NCI-H2196 (cell line): ENCODE data around the gene PCNX3.
A peak's percentile ranks its signal among the peaks of the same experiment; 100 is the strongest.

Source experiments
- DNase-seq: peaks from one replicate; lab custom pipeline; 2025; ENCODE audit not compliant: unreplicated experiment; lab: John Stamatoyannopoulos, UW

PCNX3 gene

DNA sequence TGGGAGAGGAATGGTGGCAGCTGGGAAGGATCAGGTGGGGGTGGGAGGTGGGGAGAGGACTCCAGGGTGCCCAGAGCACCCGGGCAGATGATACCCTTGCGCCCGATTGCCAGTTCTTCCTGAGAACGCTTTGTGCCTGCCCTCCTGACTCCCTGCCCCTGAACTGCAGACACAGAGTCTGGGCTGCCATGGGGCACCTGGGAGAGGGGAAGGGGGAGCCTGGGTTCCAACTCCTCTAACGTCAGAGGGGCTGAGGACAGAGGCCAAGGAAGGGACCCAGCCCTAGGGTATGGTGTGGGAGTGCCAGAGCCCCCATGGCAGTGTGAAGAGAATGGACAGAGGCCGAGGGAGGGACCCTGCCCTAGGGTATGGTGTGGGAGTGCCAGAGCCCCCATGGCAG lies 19.1 kb upstream of the PCNX3 start:
- DNase-seq = no peak

GRCh38 chr11:65598258-65598699 lies 17.3 kb upstream of the PCNX3 start:
- no peak for DNase-seq

- DNase-seq = no peak
Observed at GRCh38 chr11:65599216-65599954, 16.2 kb upstream of the PCNX3 start.

- DNase-seq = no peak
Observed at GRCh38 chr11:65599955-65600246, 15.7 kb upstream of the PCNX3 start.

- DNase-seq = no peak
Observed at GRCh38 chr11:65604258-65604657, 11.3 kb upstream of the PCNX3 start.

- DNase-seq = peak; percentile 98
Observed at GRCh38 chr11:65606876-65607613, 8.5 kb upstream of the PCNX3 start.

- no peak for DNase-seq
Observed at GRCh38 chr11:65607614-65608426, 7.8 kb upstream of the PCNX3 start.

GRCh38 chr11:65609229-65609628 lies 6.3 kb upstream of the PCNX3 start:
- no peak for DNase-seq

- no peak for DNase-seq
Observed at GRCh38 chr11:65609665-65610064, 5.9 kb upstream of the PCNX3 start.

- DNase-seq = no peak
Observed at GRCh38 chr11:65610404-65610803, 5.2 kb upstream of the PCNX3 start.

GRCh38 chr11:65611028-65611757 lies 4.4 kb upstream of the PCNX3 start:
- no peak for DNase-seq

DNA sequence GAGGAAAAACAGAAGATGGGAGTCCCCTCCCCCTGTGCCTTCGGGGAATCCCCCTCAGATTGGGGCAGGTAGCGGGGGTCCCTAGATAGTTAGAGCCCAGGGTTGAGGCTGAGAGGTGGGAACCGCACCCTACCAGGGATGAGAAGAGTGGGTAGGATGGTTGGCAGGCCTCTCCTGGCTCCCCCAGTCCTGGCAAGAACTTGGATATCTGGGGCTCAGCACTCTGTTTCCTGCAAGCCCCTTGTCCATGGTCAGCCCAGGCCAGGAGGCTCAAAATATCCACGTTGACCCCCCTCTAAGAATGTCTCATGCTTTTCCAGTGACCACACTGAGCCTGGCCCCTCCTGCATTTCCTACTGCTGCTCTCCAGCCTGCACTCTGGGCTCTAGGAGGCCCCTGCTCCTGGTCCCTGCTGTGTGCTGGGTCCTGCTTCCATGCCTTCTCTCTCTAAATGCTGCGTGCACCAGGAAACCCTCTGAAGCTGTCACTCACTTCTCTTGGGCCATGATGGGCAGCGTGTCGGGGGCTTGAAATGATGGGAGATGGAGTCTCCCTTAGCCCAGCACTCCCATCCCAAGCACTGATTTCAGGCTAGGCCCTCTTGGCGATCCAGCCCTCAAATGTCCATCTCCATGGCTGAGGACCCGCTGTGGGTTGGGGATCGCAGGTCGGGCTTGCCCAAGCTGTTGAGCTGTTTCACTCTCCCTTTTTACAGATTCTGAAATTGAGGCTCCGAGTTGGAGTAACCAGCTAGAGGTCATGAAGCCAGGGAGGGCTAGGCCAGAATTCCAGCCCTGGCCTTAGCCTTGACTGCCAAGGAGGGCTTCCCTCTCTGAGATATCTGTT lies 3.6 kb upstream of the PCNX3 start:
- no peak for DNase-seq

GRCh38 chr11:65612691-65613090 lies 2.9 kb upstream of the PCNX3 start:
- no peak for DNase-seq

- DNase-seq = no peak
Observed at GRCh38 chr11:65613091-65613928, 2.3 kb upstream of the PCNX3 start.

- DNase-seq = peak; percentile 31
Observed at GRCh38 chr11:65615950-65616574, 486 bp downstream of the PCNX3 start.

GRCh38 chr11:65616575-65617001 lies 1.0 kb downstream of the PCNX3 start:
- no peak for DNase-seq

GRCh38 chr11:65617136-65617850 lies 1.7 kb downstream of the PCNX3 start:
- DNase-seq = no peak
